Measurements from ENCODE around the gene SCN11A.
"Not testable (repeated sequence)": the region's sequence is repeated elsewhere in the genome, so short reads cannot be mapped to it uniquely, and the experiment has no call there.

SCN11A gene

DNA sequence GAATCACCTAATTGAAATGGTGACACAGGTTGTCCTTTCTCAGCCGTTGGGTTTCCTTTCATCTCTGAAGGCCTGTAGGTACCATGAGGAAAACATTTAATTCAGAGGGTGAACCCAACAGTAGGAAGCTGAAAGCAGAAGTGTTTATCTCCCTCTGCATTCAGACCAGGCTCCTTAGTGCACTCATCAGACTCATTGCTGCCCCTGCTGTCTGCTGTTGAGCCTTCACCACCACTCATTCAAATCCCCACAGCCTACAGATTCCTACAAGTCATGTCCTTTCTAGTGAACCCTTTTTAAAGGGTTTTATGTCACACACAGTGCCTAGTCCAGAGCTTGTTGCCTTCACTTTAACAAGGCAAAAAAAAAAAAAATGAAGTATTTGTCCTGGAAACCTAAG is 13.5 kb upstream of the SCN11A start:
- no peak for DNase-seq (ENCODE audit: low read depth)

DNA sequence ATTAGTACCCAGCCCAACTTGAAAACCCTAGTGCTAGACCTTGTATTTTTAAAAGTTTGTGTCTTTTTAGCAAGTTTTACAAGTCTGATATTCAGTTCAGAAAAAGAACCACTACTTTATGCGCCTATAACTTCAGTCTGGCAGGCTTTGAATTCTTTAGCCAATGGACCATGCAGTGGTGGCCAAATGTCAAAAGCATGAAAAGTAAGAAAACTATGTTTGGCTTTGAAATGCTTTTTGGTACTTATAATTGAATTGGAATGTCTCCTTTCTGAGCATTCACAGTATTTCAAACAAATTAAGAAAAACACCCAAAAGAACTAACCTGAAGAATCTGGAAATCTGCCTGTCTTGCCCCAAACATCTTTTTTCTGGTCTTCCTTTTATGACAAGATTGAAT is 12.9 kb upstream of the SCN11A start:
- DNase-seq (ENCODE audit: low read depth) = no peak

DNA sequence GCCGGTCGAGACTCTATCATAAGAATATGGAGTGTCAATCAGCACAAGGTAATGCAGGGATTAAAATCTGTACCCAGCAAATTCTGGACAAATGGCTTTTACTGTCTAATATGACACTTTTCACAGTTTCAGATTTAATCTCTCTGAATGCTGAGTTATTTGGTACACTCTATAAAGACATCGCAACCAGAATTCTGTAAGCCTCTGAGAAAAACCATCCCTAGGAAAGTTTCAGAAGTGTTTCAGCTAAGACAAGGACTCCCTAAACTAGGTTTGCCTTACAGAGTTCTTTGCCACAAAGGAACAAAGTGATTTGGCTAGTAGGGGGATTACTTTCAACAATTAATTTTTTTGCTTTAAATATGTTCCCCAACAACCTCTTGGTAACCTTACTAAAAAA is 11.4 kb upstream of the SCN11A start:
- DNase-seq (ENCODE audit: low read depth) = no peak

DNA sequence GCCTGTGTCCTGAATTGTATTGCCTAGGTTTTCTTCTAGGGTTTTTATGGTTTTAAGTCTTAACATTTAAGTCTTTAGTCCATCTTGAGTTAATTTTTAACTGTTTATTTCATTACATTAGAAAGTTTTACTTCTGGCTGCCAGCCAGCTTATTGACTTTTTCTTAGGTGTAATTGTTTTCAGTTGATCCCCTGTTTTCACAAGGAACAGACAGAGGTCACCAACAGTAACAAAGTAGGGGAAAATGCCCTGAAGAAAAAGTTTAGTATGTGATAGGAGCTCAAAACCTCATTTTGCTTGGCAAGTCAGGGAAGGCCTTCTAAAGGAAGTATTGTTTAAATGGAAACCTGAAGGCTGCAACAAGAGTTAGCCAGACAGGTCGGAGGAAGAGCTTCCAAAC is 10.4 kb upstream of the SCN11A start:
- no peak for DNase-seq (ENCODE audit: low read depth)

DNA sequence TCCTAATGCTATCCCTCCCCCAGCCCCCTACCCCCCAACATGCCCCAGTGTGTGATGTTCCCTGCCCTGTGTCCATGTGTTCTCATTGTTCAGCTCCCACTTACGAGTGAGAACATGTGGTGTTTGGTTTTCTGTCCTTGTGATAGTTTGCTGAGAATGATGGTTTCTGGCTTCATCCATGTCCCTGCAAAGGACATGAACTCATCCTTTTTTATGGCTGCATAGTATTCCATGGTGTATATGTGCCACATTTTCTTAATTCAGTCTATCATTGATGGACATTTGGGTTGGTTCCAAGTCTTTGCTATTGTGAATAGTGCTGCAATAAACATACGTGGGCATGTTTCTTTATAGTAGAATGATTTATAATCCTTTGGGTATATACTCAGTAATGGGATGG is 9.5 kb upstream of the SCN11A start:
- not testable (repeated sequence) for DNase-seq (ENCODE audit: low read depth)

DNA sequence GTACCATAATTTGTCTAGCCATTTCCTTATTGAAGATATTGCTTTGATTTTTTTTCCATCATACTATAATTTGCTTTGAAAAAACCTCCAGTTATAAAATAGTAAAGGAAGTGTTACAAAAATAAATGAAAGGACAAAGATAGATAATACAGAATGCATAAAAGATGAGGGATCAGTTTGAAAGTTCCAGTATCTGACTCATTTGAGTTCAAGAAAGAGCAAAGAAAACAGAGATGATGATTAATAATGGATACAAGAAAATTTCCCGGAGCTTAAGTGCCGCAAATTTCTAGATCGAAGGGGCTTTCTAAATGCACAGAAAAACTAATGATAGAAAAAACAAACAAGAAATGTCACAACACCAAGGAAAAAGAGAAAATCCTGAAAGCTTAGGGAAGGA is 4.4 kb upstream of the SCN11A start:
- no peak for DNase-seq (ENCODE audit: low read depth)

DNA sequence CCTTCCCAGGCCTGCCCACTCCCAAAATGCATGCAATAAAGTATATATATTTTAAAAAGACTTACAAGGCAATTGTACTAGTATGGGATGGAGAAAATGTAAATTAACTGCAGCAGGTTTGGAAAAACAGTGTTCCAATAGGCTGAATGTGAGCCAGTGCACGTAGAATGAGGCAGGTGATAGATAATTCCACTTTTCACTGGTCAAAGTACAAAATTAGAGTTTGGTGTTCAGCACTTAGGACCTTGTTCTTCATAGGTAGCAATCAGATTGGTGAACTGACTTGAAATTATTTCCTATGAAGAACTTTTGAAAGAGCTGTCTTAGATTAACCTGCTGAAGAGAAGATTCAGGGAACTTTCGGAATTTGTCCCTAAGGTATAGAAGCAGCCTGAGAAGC is 2.0 kb upstream of the SCN11A start:
- DNase-seq (ENCODE audit: low read depth) = no peak

DNA sequence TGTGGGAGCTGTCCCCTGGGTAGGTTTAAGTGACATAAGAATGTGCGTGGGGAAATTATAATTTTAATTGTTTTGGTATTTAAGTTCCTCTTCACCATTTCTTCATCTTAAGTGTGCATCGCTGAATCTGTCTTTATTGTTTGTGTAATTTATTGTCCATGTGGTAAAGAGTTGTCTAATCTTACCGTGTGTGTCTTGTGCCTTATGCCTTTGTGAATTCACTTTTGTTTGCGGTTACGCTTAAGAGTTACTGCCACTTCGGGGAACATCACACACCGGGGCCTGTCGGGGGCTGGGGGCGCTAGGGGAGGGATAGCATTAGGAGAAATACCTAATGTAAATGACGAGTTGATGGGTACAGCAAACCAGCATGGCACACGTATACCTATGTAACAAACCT is 839 bp upstream of the SCN11A start:
- DNase-seq (ENCODE audit: low read depth) = no peak

DNA sequence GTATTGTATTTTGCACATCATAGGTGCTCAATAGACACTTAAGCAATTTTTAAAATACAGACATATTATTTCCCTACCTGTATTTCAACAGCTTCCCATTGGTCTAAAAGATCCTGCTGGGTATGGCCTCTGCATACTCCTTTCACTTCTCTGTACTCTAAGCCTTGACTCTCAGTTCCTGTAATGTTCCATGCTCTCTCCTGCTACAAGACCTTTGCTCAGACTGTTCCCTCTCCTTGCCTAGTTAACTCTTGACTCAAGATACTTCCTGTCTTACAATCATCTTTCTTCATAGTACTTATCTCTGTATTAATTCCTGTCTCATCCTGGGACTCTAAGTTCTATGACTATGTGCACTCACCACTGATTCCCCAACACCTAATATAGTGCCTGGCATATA is 1.7 kb downstream of the SCN11A start:
- DNase-seq (ENCODE audit: low read depth) = no peak

DNA sequence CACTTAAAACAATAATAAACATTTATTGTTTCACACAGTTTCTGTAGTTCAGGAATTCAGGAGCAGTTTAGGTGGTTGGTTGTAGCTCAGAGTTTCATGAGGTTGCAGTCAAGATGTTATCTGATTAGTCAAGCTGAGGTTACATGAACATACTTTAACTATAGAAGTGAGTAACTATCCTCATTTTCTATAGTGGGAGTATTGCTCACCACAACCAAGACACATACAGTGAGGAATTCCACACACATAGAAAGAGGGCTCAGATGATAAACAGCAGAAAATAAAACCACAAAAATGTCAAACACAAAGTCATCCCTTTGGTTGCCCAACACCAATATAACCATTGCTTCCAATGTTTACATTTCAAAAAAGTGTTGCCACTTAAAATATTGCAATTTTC is 13.6 kb downstream of the SCN11A start:
- no peak for DNase-seq (ENCODE audit: low read depth)

DNA sequence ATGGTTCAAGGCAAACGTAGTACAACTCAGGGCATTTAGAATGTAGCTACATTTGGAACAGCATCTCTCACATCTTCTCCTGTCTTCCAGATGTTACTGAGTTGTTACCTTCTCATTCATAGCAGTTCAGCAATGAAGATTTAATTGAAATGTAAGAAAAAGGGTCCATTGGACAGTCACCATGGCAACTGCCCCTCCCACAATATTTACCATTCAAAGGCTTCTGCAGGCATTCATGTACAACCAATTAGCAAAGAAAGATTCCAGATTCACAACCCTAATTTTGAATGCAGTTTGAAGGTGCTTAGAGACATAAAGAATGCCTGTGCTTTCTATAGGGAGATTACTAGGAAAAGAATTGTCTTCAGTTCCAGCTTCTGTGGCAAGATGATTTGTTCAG is 22.2 kb downstream of the SCN11A start:
- no peak for DNase-seq (ENCODE audit: low read depth)

DNA sequence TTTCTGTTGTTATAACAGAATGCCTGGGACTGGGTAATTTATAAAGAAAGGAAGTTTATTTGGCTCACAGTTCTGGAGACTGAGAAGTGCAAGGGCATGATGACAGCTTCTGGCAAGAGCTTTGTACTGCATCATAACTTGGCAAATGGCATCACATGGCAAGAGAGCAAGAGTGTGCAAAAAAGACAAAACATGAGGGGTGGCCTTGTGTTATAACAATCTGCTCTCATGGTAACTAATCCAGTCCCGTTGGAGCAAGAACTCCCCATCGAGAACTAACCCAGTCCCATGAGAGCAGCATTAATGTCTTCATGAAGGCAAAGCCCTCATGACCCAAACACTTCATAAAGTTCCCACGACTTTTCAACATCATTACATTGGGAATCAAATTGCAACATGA is 23.2 kb downstream of the SCN11A start:
- no peak for DNase-seq (ENCODE audit: low read depth)

DNA sequence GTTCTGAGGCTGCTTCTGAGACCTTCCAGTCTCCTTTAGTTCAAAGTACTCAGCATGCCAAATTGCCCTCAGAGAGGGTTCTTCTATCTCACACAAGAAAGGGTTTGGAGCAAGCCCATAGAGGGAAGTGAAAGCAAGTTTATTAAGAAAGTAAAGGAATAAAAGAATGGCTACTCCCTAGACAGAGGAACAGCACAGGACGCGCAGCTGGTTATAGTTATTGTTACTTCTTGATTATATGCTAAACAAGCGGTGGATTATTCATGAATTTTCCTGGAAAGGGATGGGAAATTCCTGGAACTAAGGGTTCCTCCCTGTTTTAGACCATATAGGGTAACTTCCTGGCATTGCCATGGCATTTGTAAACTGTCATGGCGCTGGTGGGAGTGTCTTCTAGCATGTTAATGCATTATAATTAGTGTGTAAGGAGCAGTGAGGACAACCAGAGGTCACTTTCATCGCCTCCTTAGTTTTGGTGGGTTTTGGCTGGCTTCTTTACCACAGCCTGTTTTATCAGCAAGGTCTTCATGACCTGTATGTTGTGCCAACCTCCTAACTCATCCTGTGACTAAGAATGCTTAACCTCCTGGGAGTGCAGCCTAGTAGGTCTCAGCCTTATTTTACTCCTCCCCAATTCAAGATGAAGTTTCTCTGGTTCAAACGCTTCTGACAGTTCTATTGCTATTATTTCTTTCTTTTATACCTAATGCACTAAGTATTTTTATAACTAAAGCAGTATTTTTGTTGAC is 26.3 kb downstream of the SCN11A start:
- no peak for DNase-seq (ENCODE audit: low read depth)

DNA sequence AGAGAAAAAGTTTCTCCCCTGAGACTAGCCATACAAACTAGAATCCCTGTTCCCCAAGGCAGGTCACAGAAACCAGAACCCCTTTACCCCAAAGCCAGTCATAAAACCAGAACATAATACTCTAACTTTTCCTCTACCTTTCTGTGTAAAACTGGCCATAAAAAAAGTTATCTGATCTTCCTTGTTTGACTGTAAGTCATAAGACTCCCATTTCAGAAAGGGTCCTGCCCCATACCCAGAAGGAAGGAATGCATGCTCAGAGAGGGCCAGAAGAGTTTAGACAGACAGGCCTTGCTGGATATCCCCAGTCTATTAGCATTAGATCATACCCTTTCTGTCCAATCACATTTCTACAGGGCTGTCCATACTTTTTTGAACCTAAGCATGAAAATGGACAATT is 27.2 kb downstream of the SCN11A start:
- no peak for DNase-seq (ENCODE audit: low read depth)

DNA sequence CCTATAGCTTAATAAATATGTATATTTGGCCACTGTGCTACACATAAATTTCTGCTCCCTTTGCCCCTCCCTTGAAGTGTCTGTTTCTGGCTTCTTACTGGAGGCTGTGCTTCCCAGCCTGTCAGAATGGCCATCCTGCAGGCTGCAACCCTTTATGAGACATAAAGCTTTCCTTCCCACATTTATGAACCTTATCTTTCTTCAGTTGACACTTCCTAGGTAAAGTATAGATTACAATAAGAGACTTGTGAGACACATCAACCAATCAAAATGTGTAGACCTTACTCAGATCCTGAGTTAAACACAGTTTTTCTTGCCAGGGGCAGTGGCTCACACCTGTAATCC is 29.5 kb downstream of the SCN11A start:
- no peak for DNase-seq (ENCODE audit: low read depth)

DNA sequence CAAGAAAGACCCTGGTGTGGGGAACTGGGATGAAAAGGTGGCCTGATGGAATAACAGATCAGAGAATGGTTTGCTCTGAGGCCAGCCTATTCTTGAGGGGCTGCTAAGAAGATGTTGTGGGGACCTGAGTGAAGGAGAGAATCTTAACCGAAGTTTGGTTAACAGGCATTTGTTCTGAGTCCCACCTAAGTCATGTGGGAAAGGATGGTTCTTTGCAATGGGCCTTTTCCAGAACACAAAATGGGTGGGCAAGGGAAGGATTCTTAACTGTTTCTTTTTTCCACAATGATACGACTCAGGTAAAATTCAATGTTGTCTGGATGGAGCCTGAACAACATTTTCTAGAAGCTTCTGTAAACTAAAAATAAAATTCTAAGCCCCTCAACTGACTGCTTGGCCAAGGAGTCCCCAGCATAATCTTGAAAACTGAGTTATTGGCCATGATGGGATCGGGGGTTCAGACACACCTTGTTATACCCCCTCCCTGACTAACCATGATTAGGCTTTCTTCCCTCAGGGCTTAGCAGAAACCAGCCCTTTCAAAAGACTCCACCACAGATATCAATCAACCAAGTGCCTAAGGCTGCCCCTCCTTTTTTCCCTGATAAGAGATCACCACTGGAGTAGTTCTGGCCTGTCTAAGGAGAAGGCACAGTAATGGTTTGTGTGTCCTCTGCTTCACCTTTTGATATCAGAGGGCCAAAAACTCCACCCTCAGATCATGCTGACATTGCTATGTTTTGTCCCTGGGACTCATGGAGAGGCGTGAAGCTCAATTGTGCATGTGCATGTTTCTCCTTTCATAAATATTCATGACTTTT is 30.1 kb downstream of the SCN11A start:
- no peak for DNase-seq (ENCODE audit: low read depth)

DNA sequence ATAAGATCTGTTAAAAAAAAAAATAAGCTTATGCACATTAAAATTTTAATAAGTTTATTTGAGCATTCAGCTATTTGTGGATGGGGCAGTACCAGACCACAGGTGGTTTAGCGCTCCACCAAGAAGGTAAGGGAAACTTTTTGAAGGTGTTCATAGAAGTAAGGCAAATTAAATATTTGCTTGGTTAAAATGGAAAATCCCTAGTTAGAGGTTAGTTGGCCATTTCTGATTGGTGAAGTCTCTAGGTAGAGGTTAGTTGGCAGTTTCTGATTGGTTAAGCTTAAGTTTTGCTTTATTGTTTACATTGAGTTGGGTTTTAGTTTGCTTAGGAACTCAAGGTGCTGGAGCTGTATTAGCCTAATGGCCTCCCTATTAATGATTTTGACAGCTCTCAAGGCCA is 30.7 kb downstream of the SCN11A start:
- no peak for DNase-seq (ENCODE audit: low read depth)

DNA sequence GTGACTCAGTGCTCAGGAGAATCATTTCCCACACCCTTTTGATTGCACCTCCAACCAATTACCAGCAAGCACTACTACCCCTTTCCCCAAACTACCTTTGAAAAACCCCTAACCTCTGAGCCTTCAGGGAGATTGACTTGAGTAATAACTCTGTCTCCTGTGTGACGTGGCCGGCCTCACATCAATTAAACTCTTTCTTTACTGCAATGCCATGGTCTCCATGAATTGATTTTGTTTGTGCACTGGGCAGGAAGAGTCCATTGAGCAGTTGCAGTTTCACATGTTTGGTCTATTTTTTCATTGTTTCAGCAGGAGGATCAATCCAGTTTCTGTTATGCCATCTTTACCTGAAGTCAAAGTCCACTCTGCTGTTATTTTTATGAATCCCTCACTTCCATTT is 32.4 kb downstream of the SCN11A start:
- no peak for DNase-seq (ENCODE audit: low read depth)

DNA sequence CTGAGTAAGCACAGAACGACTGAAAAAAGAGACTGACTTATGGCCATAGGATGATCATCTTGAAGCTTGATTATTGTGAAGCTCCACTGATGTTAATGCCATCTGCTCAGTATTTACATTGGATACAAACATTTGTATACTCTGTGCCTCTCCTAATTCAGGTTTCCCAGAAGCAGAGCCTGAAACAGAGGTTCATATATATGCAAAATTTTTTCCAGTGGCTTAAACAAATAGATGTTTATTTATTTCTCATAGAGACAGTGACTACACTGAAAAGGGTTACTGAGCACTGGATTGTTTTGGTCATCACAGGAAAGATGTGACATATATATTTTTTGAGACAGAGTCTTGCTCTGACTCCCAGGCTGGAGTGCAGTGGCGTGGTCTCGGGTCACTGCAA is 36.3 kb downstream of the SCN11A start:
- no peak for DNase-seq (ENCODE audit: low read depth)

DNA sequence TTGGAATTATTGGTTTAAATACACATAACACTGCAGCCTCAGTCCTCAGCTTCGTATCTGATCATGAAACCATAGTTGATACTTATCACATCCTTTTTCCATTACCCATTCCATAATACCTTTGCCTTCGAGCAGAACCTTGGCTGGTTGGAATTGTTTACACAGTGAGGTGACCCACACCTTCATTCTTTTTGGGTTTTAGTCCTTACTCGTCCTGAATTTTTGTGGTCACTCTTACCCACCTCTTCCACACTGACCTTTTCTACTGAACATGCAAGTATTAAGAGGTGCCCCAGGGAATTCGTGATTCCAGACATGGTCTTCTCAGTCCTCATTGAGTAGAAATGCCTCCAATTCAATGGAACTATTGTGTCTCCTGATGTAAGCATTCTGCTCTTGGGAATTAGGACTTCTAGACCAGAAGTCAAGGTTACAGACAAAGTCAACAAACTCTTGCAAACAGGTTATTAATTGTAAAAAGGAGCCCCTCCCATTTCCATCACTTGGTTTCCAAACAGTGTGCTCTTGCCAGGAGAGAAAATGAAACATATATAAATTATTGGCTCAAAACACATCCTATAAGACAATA is 37.7 kb downstream of the SCN11A start:
- DNase-seq (ENCODE audit: low read depth) = no peak

DNA sequence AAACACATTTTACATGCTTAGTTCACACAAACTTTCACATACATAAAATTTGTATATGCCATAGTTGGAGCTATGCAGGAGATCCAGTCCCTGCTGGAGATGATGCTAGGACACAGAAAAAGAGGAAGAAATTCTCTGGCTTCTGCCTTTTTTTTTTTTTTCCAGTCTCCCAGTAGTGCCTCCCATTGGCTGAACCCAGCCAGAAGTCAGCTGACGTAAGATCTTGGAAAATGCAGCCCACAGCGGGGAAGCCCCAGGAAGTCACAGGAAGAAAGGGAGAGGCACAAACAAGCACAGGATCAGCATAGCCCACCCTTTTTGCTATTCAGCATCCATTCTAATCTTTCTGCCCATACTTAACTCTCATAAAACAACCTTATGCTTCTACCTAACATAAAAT is 38.5 kb downstream of the SCN11A start:
- DNase-seq (ENCODE audit: low read depth) = no peak

DNA sequence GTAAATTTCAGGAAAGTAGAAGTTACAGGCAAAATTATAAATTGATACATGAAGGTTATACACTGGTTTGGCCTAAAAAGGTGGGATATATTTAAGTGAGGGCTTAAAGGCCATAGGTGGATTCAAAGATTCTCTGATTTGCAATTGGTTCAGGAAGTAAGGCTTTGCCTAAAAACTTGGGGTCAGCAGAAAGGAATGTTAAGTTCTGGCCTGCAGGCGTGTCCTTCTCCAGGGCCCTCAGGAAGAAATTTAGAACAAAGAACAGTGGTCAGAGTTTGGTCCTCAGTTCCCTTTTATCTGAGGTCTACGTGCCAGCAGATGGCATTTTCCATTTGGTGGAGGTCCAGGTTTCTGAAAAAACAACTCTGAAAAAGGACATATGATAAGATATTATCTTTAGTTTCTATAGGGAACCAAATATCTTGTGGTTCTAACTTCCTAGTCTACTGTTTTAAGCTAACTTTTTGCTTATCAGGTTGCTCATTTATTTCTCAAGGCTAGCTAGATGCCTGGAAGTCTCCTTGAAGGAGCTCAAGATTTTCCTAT is 40.5 kb downstream of the SCN11A start:
- no peak for DNase-seq (ENCODE audit: low read depth)

DNA sequence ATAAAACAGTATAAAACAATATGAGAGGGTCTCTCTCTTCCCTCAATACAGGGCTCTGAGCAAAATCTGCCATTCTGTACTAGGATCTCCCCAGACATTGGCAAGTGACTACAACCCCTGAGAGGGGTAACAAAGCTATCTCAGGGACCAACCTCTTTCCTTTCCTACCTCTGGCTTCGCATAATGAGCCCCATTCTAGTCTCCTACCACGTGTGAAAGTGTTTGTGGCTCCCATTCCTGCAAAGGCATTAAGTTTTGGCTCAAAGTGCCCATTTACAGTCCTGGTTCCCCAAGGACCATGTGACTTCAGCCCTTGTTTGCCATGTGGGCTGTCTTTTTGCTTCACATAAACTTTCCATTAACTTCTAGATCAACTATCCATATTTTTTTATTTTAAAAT is 46.4 kb downstream of the SCN11A start:
- no peak for DNase-seq (ENCODE audit: low read depth)
